Chondrocyte (in vitro differentiated cells): ENCODE measurements around the gene MYO7A. TPM values are rescaled to one million over a fixed set of nuclear protein-coding genes. Genes with fewer than 3 reads are reported as not detected.

ENCODE experiments used
- DNase-seq: peaks from one replicate; pipeline ENCODE4 v3.0.0; 2021; ENCODE audit warnings: mixed read lengths, low spot score
- H3K27ac Mint-ChIP-seq: one replicate; pipeline ENCODE4 v1.8.0; 2021; ENCODE audit warnings: mild to moderate bottlenecking, moderate library complexity, mixed read lengths; ENCODE audit not compliant: unreplicated experiment
- H3K27me3 Mint-ChIP-seq: 2 replicates; pipeline ENCODE4 v1.8.0; 2021; ENCODE audit warnings: low read depth, mixed read lengths
- H3K36me3 Mint-ChIP-seq: 2 replicates; pipeline ENCODE4 v1.8.0; 2021; ENCODE audit warnings: low read depth, mixed read lengths
- H3K4me1 Mint-ChIP-seq: 2 replicates; pipeline ENCODE4 v1.8.0; 2021; ENCODE audit warnings: low read depth, mild to moderate bottlenecking, mixed read lengths
- H3K4me3 Mint-ChIP-seq: one replicate; pipeline ENCODE4 v1.8.0; 2021; ENCODE audit warnings: mild to moderate bottlenecking, moderate library complexity, mixed read lengths; ENCODE audit not compliant: unreplicated experiment
- H3K9me3 Mint-ChIP-seq: 2 replicates; pipeline ENCODE4 v1.8.0; 2021; ENCODE audit warnings: low read depth, mixed read lengths
- total RNA-seq: library from RNA; stranded (reverse); gene quantifications from 3 replicates; pipeline ENCODE4 v1.2.1, GENCODE V29; 2021
- TF ChIP-seq, protein P1 (sequence below): fragments of 200-600 bp; sonication (generic); IDR thresholded peaks from 2 replicates; pipeline ENCODE4 v1.5.0; 2021; ENCODE audit warnings: antibody characterized with exemption, mild to moderate bottlenecking, moderate library complexity

The MYO7A gene
- total RNA-seq, 1 donor from 2014 or later = not detected

DNA sequence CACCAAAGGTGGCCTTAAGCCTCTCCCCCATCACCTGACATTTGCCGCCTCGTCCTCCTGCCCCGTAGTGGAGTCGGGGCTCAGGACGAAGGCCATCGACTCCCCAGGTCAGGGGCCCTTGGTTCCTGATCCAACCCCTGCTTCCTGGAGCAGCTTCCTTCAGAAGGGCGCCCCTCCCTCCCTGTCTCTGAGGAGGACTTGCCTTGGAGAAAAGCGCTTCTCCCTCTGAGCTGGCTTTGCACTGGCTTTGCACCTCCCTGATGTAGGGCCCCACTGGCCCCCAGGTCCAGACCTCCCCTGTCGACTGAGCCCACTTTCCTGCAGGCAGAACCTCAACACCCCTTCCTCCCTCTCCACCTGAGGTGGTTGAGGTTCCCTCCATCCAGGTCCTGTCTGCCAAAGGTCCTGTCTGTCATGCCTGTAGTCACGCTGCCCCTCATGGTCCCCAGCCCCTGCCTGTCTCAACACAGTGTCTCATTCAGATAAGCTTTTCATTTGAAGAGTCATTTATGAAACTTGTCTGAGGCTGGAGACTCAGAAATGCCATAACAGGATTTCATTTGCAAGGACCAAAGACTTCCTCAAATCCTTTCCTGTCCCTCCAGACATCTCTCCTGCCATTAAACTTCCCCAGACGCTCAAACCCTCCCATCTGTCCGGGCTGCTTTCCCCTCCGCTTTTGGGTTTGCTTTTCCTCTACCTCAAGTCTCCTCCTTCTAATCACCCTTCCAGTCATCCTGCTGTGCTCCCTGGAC is 78.4 kb downstream of the MYO7A start:
- TF ChIP-seq, protein P1, sequence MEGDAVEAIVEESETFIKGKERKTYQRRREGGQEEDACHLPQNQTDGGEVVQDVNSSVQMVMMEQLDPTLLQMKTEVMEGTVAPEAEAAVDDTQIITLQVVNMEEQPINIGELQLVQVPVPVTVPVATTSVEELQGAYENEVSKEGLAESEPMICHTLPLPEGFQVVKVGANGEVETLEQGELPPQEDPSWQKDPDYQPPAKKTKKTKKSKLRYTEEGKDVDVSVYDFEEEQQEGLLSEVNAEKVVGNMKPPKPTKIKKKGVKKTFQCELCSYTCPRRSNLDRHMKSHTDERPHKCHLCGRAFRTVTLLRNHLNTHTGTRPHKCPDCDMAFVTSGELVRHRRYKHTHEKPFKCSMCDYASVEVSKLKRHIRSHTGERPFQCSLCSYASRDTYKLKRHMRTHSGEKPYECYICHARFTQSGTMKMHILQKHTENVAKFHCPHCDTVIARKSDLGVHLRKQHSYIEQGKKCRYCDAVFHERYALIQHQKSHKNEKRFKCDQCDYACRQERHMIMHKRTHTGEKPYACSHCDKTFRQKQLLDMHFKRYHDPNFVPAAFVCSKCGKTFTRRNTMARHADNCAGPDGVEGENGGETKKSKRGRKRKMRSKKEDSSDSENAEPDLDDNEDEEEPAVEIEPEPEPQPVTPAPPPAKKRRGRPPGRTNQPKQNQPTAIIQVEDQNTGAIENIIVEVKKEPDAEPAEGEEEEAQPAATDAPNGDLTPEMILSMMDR = no peak
- H3K36me3 Mint-ChIP-seq = no peaks in the 10 kb centered on the region
- no peaks in the 10 kb centered on the region for H3K9me3 Mint-ChIP-seq
- no peak overlapping the region for H3K27ac Mint-ChIP-seq
- peaks cover 4% of the 10 kb centered on the region for H3K27me3 Mint-ChIP-seq
- H3K4me1 Mint-ChIP-seq = peaks cover 4% of the 10 kb centered on the region
- no peak overlapping the region for H3K4me3 Mint-ChIP-seq
- DNase-seq = peak; percentile 70

DNA sequence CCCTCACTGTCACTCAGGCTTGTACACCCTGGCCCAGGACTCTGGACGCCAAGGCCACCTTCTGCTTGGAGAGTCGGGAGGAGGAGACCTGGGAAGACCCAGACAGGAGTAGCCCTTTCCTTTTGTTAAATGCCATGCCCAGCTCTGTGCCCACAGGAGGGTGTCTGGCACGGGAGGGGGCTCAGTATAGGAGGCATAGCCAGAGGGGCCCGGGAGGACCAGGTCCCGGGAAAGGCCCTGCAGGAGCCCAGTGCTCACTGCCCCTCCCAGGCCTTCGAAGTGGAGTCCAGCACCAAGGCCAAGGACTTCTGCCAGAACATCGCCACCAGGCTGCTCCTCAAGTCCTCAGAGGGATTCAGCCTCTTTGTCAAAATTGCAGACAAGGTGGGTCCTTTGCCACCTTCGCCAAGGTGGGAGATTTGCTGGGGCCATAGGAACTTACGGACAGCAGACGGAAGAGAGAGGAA is 79.0 kb downstream of the MYO7A start:
- Mint-ChIP-seq H3K27ac (no peak overlapping the region), H3K4me3 (no peak overlapping the region), H3K27me3 (peaks cover 4% of the 10 kb centered on the region), H3K36me3 (no peaks in the 10 kb centered on the region), H3K9me3 (no peaks in the 10 kb centered on the region), H3K4me1 (peaks cover 4% of the 10 kb centered on the region)
- TF ChIP-seq, protein P1 = no peak
- DNase-seq = no peak

DNA sequence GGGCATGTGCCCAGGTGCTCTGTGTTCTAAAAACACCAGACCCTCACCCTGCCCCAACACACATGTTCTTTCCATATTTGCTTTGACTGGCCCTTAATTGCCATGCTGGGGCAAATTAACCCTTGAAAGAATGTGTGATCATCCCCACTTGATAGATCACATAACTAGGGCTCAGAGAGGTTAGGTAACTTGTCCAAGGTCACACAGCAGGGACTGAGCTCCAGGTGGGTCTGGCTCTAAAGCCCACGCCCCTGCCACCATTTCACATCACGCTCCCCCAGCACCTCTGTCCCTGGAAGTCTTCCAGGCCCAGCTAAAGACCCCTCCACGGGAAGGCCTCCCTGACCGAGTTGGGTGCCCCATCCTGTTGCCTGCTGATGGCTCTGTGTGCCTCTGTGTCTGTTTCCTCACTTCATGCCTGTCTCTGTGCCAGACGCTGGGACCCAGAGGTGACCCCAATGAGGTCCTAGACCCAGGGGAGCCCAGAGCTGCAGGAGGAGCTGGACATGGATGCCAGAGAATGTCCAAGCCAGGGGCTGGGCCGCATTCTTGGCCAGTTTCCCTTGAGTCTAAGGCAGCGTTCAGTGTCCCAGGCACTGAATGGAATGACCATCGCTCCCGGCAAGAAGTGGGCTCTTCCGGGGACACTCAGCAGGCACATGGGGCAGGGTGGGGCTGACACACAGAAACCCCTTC is 79.7 kb downstream of the MYO7A start:
- H3K36me3 Mint-ChIP-seq = no peaks in the 10 kb centered on the region
- H3K4me1 Mint-ChIP-seq = peaks cover 4% of the 10 kb centered on the region
- H3K27me3 Mint-ChIP-seq = peaks cover 8% of the 10 kb centered on the region
- H3K27ac Mint-ChIP-seq = no peak overlapping the region
- no peak overlapping the region for H3K4me3 Mint-ChIP-seq
- no peak for DNase-seq
- TF ChIP-seq, protein P1 = no peak
- H3K9me3 Mint-ChIP-seq = no peaks in the 10 kb centered on the region

DNA sequence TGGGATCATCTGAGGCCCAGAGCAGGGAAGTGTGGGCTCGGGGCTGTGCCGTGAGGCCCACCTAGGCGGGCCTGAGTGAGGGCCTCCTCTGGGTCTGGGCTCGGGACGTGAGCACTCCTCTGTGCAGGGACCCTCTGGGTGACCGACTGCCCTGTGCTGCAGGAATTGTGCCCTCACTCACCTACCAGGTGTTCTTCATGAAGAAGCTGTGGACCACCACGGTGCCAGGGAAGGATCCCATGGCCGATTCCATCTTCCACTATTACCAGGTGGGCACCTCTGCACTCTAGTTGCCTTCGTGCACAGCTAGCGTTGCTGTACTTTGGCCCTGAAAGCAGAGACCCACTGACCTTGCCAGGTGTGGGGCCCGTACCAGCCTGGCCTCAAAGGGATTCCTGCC is 80.5 kb downstream of the MYO7A start:
- H3K27ac Mint-ChIP-seq = no peak overlapping the region

DNA sequence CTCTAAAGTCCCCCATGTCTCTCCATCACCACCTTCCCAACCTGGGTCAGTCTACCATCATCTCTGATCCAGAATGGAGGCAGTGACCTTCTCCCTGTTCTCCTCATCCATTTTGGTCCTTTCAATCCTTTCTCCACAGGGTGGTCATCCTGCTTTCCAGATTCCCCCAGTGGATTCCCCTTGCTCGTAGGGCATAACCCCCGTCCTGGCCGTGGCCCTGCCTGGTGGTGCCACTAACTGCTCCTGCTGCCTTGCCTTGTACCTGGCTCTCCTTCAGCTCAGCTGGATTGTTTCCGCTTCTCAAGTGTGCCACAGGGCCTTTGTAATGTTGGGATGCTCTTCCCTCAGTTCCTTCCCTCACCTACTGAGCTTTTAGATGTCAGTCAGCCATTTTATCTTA is 81.6 kb downstream of the MYO7A start:
- Mint-ChIP-seq H3K27me3 (peaks cover 8% of the 10 kb centered on the region), H3K4me3 (no peak overlapping the region), H3K36me3 (no peaks in the 10 kb centered on the region), H3K4me1 (peaks cover 4% of the 10 kb centered on the region), H3K9me3 (no peaks in the 10 kb centered on the region), H3K27ac (no peak overlapping the region)
- TF ChIP-seq, protein P1 = no peak
- no peak for DNase-seq

More for the DNA sequence above, 80.5 kb downstream of the MYO7A start:
- no peak for DNase-seq
- Mint-ChIP-seq H3K27me3 (peaks cover 8% of the 10 kb centered on the region), H3K4me3 (no peak overlapping the region), H3K4me1 (peaks cover 4% of the 10 kb centered on the region), H3K36me3 (no peaks in the 10 kb centered on the region), H3K9me3 (no peaks in the 10 kb centered on the region)
- TF ChIP-seq, protein P1 = no peak
